Liver (tissue), 3 donors: ENCODE data around the gene DRC1.

Experiments
- FOXA2 ChIP-seq: IDR thresholded peaks from 2 replicates; pipeline ENCODE4 v1.6.1; 2016; ENCODE audit warnings: antibody characterized with exemption
- HNF4G ChIP-seq: IDR thresholded peaks from 2 replicates; pipeline ENCODE4 v1.6.1; 2016; ENCODE audit warnings: antibody characterized with exemption
- NR2F2 ChIP-seq: IDR thresholded peaks from 2 replicates; pipeline ENCODE4 v1.6.1; 2016; ENCODE audit warnings: antibody characterized with exemption
- RAD21 ChIP-seq, 2 donors: IDR thresholded peaks; 2 replicates each; pipeline ENCODE4 v1.6.1; 2016; ENCODE audit warnings: antibody characterized with exemption in 2 of 2, mild to moderate bottlenecking in 2 of 2
- TF ChIP-seq, protein P1 (sequence below): IDR thresholded peaks from 2 replicates; pipeline ENCODE4 v1.6.1; 2016; ENCODE audit warnings: antibody characterized with exemption
- TF ChIP-seq, protein P2 (sequence below): IDR thresholded peaks from 2 replicates; pipeline ENCODE4 v1.6.1; 2016; ENCODE audit warnings: antibody characterized with exemption, mild to moderate bottlenecking
- TF ChIP-seq, protein P3 (sequence below): IDR thresholded peaks from 2 replicates; pipeline ENCODE4 v1.6.1; 2016; ENCODE audit warnings: antibody characterized with exemption
- TF ChIP-seq, protein P4 (sequence below): fragments of 150-350 bp; IDR thresholded peaks from 2 replicates; pipeline ENCODE4 v1.5.1; 2017; ENCODE audit warnings: improper control_type of control experiment, low read depth, low read length; ENCODE audit not compliant: missing input control
- donor health status: healthy.
- donor health status: healthy.

DNA sequence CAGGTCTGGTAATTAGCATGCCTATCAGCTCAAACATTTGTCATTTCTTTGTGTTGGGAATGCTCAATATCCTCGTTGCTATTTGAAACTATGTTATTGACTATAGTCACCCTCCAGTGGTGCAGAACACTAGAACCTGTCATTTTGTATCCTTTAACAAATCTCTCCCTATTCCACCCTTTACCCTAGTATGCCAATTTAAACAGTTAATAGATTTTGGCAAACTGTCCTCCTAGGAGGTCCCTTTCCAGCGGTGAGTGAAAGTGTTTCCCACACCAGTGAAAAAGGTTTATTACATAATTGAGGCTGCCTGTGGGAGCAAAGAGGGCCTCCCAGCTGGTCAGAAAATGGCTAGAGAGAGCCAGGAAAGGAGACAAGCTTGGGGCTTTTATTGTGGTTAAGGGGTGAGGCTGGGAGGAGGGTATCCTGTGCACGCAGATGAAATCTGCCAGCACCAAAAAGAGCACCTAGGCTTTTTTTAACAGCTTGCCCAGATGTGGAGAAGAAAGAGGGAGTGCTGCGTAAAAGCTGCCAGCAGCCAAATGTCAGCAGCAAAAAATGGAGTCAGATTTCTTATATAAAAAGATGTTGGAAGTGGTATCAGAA, 1.8 kb upstream of the DRC1 start:
- TF ChIP-seq, protein P1, sequence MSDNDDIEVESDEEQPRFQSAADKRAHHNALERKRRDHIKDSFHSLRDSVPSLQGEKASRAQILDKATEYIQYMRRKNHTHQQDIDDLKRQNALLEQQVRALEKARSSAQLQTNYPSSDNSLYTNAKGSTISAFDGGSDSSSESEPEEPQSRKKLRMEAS = no peak
- TF ChIP-seq, protein P2, sequence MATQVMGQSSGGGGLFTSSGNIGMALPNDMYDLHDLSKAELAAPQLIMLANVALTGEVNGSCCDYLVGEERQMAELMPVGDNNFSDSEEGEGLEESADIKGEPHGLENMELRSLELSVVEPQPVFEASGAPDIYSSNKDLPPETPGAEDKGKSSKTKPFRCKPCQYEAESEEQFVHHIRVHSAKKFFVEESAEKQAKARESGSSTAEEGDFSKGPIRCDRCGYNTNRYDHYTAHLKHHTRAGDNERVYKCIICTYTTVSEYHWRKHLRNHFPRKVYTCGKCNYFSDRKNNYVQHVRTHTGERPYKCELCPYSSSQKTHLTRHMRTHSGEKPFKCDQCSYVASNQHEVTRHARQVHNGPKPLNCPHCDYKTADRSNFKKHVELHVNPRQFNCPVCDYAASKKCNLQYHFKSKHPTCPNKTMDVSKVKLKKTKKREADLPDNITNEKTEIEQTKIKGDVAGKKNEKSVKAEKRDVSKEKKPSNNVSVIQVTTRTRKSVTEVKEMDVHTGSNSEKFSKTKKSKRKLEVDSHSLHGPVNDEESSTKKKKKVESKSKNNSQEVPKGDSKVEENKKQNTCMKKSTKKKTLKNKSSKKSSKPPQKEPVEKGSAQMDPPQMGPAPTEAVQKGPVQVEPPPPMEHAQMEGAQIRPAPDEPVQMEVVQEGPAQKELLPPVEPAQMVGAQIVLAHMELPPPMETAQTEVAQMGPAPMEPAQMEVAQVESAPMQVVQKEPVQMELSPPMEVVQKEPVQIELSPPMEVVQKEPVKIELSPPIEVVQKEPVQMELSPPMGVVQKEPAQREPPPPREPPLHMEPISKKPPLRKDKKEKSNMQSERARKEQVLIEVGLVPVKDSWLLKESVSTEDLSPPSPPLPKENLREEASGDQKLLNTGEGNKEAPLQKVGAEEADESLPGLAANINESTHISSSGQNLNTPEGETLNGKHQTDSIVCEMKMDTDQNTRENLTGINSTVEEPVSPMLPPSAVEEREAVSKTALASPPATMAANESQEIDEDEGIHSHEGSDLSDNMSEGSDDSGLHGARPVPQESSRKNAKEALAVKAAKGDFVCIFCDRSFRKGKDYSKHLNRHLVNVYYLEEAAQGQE = no peak
- no peak for TF ChIP-seq RAD21 (IDR thresholded peaks at IDR 0.05)
- TF ChIP-seq, protein P3, sequence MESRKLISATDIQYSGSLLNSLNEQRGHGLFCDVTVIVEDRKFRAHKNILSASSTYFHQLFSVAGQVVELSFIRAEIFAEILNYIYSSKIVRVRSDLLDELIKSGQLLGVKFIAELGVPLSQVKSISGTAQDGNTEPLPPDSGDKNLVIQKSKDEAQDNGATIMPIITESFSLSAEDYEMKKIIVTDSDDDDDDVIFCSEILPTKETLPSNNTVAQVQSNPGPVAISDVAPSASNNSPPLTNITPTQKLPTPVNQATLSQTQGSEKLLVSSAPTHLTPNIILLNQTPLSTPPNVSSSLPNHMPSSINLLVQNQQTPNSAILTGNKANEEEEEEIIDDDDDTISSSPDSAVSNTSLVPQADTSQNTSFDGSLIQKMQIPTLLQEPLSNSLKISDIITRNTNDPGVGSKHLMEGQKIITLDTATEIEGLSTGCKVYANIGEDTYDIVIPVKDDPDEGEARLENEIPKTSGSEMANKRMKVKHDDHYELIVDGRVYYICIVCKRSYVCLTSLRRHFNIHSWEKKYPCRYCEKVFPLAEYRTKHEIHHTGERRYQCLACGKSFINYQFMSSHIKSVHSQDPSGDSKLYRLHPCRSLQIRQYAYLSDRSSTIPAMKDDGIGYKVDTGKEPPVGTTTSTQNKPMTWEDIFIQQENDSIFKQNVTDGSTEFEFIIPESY = no peak
- TF ChIP-seq FOXA2 = no peak
- TF ChIP-seq, protein P4, sequence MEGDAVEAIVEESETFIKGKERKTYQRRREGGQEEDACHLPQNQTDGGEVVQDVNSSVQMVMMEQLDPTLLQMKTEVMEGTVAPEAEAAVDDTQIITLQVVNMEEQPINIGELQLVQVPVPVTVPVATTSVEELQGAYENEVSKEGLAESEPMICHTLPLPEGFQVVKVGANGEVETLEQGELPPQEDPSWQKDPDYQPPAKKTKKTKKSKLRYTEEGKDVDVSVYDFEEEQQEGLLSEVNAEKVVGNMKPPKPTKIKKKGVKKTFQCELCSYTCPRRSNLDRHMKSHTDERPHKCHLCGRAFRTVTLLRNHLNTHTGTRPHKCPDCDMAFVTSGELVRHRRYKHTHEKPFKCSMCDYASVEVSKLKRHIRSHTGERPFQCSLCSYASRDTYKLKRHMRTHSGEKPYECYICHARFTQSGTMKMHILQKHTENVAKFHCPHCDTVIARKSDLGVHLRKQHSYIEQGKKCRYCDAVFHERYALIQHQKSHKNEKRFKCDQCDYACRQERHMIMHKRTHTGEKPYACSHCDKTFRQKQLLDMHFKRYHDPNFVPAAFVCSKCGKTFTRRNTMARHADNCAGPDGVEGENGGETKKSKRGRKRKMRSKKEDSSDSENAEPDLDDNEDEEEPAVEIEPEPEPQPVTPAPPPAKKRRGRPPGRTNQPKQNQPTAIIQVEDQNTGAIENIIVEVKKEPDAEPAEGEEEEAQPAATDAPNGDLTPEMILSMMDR = no peak
- TF ChIP-seq HNF4G = no peak
- no peak for TF ChIP-seq NR2F2
